GM18867 (cell line): ENCODE results near the gene CPB2.

Source experiments
- ATAC-seq: cut with Tn5 transposase; IDR thresholded peaks from one replicate; pipeline ENCODE4 v1.9.1; 2021; ENCODE audit warnings: mild to moderate bottlenecking, moderate library complexity; ENCODE audit not compliant: unreplicated experiment

Gene CPB2, protein sequence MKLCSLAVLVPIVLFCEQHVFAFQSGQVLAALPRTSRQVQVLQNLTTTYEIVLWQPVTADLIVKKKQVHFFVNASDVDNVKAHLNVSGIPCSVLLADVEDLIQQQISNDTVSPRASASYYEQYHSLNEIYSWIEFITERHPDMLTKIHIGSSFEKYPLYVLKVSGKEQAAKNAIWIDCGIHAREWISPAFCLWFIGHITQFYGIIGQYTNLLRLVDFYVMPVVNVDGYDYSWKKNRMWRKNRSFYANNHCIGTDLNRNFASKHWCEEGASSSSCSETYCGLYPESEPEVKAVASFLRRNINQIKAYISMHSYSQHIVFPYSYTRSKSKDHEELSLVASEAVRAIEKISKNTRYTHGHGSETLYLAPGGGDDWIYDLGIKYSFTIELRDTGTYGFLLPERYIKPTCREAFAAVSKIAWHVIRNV

DNA sequence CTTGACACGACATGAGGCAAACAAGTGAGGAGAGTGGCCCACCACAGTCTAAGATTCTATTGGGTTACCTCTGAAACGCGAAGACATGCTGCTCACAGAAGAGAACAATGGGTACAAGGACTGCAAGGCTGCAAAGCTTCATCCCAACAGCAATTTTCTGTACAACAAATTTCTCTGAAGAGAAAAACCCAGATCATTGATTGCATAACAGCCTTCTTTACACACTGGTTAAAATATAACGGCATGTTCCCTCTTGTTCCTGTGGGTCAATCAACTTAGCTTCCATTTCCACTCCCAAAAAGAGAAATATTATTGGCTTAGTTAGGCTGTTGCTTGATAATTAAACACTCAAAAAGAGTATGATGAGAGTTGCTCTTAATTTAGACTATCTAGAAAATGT, at the start of gene CPB2:
CPB2 (minus strand) TSS at position 166 of the 400 bp plus-strand sequence; CDS start at position 142, 24 bp downstream.
- ATAC-seq: no peak

DNA sequence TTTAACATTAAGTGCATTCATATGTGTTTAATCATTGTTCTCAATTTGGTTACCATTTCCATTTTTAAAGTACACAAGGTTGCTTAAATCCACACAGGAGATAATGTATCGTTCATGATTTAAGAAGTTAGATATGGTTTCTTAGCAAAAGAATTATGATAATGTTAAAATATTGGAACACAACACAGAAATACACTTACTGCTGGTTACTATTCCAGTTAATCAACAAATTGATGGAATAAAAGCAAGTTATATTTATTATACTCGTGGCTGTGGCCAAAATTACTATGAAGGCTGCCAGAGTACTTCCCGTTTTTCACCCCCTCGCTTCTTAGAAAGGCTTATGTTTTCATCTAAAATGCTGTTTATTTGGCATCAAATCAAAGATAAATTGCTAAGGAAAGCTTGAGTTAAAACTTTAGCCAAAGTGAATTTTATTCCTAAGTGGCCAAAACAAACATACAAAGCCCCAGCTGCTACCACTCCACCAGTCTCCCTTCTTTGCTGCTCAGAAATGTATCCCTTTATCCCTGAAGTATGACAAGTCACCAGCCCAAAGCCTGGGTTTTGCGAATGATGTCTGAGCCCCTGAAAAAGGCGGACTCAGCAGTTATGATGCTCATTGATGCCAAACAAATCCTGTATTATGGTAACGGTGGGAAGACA, 49.4 kb upstream of the CPB2 start:
- ATAC-seq: no peak

DNA sequence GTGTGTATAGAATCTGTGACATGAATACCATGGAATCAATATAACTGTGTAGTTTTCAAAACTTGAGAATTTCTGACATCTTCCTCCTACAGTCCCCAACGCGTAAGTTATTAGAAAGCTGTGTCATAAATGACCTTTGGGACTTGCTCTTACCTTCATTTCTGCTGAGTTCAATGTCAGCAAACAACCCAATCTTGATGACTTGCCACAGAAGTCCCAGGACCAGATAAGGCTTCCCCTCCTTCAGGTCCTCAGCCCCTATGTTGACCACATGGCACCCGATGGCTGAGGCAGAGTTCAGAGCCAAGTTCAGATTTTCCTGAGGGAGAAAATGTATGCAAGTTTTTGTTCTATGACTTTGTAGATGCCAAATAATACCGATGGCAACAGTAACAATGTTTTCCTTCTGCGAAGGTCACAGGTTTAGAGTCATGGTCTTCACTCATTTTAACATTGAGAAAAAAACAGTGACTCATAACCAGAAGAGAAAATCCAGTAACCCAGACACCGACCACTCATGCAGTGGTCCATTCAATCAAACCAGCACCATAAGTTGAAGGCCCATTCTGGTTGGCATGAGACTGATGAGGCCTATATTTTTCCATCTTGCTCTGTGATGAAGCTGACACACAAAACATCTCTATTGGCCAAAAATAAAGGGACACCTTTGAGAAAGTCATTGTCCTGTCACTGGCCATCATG, 47.9 kb upstream of the CPB2 start:
- no peak for ATAC-seq

DNA sequence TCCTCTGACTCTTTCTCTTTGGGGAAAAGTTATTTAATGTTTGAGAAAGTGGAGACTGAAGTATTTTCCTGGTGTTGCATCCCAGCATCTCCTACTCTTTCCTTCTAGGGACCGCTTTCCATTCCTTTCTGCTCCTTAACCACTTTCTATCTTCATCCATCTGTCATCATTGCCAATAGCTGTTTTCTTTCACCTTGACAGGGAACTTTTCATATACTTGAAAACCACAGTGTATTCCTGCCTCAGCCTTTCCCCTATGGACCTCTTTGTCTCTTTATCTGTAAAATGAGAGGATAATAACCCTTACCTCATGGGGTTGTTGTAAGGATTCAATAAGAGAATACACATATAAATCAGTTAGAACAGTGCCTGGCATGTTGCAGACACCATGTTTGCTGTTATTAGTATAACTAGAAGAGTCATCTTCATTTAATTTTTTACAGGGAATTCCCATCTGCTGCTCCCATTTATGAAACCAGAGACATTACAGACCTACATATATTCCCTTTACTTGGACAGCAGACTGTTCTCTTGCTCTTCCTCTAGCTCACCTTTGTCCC, 45.4 kb upstream of the CPB2 start:
- ATAC-seq: no peak

DNA sequence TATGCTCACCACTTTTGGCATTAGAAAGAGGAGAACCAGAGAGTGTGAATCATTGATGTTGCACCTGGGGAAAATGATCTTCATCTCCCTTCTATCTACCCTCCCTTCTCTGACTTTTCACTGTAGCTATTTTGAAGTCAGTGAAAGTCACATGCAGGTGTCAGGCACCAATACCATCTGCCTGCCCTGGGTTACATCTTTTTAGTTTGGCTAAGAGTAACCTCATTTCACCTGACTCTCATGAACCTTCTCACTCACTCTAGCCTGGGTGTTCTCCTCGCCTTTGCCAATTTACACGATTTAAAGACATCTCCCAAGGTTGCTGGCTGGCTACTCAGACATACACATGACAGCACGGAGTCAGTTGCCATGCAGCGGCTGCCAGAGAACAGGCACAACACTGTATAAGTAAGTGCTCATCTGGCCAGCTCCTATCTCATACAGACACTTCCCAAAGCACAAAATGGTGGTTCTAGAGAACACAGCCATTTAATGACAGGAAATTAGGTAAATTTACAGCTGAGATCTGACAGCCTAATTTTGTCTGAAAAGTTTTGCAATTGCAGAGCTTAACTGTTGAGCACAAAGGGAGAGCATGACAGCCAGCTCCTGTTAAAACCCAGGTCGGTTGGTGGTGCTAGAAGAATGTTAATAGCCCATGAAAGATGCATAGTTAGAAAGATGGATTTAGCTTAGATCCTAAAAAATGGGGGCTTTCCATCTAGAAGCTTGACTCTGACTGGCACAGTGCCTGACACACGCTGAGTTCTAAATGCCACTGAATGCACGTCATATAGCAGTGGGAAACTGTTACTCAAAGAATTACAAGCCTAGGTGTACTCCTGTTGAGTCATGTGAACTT, 44.7 kb upstream of the CPB2 start:
- ATAC-seq: no peak

DNA sequence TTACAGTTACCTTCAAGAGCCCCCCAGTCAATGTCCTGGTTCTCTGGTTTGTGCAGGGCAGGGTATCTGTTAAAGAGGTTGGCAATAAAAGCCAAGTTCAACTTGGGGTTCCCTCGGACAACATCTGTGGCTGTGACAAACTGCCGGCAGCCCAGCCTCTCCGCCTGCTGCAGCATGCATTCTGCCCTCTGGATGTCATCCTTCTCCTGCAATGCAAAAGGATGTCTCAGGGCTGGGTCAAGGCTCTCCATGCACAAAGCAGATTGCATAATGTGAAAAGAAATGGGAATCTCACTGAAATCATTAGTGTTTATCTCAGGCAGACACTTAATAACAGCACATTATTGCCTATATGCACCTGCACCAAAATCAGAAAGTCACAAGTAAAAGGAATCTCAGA, 42.1 kb upstream of the CPB2 start:
- no peak for ATAC-seq

DNA sequence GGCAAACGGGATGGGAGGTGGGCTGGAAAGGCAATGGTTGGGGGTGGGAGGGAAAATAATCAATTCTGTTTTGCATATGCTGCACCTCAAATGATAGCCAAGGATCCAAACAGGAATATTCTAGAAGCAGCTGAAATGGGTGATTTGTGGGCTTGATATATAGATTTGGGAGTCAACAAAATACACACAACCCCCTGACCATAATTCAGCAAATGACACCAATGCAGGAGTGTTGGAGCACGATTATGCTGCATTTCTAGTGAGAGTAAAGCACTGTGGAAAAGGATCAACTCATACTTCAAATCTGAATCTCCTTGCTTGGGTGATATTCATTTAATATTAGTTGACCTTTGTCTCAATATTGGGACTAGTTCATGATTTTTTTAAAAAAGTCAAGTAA, 41.1 kb upstream of the CPB2 start:
- ATAC-seq: no peak

DNA sequence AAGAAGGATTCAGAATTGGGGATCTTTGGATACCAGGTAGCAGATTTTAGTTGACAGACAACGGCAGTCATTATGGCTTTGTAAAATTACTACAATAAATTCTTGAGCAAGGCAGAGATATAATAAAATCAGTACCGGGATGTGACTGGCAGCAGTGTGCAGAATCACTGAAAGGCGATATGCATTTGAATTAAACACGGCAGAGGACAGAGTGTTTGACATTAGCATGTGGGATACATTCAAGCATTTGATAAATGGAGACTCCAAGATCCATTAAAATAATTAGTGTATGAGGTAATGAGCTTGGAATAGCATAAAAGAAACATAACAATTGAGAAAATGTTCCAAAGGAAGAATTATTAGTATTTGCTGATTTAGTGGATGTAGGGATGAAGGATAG, 40.3 kb upstream of the CPB2 start:
- no peak for ATAC-seq

DNA sequence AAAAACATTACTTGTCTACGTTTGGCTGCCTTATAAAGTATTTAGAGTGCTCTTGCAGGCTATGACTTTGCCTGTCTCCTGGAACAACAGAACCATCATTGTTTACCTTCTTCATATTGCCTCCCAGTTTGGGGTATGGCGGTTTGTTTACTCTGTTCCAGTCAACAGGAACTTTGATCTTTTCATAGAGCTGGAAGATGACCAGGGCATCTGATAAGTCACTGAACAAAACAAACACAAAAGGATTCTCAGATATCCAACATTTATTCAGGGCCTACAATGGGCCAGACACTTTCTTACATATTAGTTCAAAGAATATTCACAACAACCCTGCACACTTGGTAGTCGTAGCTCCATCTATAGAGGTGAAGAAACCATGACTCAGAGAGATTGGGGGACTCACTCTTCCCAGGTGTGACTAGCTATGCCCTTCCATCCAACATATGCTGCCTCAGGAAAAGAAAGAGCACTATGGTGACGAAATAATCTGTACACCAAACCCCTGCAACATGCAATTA, 38.4 kb upstream of the CPB2 start:
- no peak for ATAC-seq

DNA sequence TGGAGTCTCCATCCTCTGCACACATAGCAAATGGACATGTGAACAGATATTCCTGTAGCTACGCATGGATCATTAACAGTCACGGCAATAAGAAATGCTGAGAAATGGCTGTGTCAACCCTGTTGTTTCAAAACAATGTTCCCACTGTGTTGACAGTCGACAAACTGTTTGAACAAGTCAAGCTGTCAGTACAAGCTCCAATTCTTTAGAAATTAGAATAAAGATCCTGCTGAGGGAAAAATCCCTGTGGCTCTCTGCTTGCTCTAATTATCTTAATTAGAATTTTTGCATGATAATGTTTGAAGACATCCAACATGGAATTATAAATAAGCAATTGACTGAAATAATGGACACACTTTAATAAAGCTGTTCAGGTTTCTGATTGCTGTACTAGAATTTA, 37.9 kb upstream of the CPB2 start:
- no peak for ATAC-seq

DNA sequence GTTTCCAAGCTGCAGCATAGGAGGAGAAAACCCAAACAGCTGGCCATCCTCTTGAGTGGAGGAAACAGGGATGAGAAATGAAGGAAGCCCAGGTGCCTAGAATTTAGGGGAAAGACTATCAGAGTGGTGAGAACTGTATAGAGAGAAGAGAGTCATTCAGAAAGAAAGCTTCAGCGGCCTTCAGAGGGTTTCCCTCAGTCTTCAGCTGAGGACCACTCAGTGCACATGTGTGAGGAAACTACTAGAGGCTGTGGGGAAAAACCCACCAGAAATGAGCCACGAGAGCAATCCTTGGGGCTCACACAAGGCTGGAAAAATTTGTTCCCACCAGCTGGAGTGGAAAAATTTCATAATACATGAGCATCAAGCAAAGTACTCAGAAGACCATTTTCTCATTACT, 35.2 kb upstream of the CPB2 start:
- no peak for ATAC-seq

DNA sequence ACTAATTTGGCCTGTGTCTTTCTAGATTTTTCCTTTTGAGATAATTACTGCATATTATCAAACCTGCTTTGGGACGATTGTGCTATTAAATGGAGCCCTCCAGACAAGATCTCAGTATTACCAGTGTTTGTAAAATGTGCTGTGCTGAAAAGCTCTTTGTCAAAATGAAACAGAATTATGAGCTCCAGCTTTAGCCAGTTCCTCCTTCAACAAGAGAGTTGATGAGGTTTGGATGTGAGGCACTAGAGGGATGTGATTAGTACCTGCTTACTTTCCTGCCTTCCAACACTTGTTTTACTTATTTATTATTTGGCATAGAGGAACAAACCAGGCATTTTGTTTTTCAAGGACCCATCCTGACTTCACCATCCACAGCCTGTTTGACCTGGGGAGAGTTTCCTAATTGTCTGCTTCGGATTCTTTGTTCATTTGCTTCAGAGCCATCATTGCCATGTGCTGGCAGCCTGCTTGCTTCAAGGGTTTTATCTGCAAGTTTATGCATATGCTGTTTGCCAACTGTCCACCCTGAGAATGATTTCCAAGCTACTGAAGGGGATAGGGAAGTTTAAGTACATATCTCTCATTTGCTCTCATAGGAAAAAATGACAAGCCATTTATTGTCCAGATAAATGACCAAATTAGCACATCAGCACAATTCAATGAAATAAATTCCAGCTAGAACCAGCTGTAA, 32.9 kb upstream of the CPB2 start:
- ATAC-seq: no peak

DNA sequence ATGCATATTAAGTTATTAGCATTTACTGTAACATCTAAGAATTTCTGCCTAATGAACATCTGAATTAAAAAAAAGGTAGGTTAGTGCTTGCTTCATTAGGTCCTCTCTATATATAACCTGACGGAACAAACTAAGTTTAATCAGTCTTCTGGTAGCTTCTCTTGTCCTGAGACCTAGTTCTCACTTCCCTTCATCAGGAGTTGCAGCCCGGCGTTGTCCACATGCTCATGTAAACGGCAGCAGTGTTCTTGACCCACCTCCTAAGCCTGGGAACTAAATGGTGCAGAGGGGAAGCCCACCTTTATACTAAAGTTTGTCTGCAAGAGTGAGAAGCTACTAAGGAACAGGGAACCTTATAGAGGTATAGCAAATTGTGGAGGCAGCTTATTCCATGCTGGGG, 31.9 kb upstream of the CPB2 start:
- ATAC-seq: no peak

DNA sequence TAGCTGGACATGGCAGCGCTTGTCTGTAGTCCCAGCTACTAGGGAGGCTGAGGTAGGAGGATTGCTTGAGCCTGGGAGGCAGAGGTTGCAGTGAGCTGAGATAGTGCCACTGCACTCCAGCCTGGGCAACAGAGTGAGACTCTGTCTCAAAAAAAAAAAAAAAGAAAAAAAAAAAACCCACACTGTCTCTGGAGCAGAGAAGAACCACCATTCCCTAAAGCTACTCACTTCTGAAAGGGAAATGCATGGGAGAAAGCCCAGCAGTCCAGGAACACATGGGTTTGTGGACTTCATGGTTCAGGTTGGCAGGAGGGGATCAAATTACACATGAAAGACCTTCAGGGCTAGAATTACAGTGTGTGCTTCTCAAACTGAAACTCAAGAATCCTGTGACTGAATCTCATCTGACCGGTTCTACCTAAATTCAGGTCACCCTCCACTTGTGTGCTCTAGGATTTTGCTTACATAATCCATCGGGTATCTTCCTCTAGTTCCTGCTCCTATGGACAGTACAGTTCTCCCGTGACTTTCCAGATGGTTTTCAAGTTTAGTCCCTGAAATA, 30.2 kb upstream of the CPB2 start:
- ATAC-seq: no peak

DNA sequence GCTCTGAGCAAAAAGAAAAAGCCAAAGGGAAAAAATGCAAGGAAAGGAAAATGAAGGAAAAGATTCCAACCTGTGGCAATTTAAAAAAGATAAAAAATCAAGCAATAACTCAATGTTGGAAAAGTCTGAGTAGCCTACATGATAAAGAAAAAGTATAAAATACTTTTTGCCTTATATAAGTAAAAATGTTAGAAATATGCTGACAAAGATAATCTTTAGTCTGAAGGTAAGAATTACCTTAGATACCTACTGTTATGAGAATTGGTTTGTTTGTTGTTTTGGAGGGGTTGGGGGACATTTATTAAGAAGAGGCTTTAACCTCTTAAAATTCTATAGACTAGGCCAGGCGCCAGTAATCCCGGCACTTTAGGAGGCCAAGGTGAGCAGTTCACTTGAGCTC, 29.7 kb upstream of the CPB2 start:
- no peak for ATAC-seq

DNA sequence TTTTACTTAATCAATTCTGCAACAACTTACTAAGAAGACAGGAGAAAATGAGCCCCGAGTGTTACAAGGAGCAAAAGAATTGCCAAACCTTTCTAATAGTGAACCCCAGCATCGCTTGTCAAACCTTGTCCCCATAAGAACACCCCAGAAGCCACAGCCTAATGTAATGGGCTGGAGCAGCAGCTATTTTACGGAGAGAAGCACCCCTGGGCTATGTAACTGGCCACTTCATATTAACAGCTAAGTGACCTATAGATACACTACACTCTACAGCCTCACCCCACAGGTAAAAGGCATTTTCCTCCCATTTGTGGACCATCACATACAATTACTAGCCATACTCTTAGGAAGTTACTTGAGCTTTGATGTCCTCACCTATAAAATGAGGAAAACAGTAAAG, 27.3 kb upstream of the CPB2 start:
- ATAC-seq: no peak

DNA sequence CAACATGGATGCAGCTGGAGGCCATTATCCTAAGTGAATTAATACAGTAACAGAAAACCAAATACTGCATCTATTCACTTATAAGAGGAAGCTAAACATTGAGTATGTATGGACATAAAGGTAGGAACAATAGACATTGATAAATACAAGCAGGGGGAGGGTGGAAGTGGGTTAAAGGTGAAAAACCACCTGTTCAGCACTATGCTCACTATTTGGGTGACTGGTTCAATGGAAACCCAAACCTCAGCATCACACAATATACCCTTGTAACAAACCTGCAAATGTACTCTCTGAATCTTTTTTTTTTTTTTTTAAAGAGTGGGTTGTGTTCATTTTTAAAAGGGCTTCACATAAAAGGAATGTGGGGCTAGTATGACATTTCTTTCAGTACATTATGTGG, 26.9 kb upstream of the CPB2 start:
- ATAC-seq: no peak

DNA sequence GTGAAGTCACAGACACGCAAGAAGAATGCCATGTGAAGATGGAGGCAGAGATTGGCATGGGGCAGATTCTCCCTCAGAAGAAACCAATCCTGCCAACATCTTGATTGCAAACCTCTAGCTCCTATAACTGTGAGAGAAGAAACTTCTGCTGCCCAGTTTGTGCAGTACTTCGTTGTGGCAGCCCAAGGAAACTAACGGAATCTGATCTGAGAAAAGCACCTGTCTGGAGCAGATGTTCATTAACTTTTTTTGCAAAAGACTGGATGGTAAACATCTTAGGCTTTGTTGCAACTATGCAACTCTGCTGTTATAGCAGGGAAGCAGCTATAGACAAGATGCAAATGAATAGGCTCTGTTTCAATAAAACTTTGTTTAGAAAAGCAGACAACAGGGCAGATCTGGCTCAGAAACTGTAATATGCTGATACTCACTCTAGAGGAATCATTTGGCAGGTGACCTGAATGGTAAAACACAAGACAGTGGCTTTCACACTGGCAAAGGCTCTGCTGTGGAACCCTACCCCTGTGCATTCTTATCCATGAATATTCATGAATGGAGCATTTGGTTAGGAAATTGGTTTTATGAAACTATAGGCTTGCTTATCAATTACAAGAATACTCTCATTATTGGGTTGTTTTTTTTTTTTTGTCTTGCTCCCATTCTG, 25.3 kb upstream of the CPB2 start:
- ATAC-seq: no peak

DNA sequence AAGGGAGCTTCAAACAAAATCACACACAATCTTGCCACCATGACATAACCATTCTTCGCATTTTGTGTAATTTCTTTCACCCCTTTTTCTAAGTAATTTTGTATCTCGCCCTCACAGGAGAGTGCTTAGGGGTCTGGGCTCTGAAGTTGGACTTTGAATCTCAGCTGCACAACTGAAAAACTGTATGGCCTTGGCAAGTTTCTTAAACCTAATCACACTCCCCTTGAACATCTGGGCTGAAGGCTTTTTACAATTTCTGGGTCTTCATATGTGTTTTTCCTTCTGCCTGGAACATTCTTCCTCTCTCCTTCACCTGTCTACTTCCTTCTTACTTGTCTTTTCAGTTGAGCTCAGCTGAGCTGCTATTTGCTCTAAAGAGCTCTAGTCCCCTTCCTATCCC, 24.3 kb upstream of the CPB2 start:
- no peak for ATAC-seq
